Activated T-cell treated with anti-CD3 and anti-CD28 coated beads for 48 hours (primary cell): Measurements from ENCODE around the gene ATP1A3.
"Not testable (repeated sequence)": the region's sequence is repeated elsewhere in the genome, so short reads cannot be mapped to it uniquely, and the experiment has no call there.

Source experiments
- DNase-seq: peaks from one replicate; pipeline ENCODE4 v3.0.0-alpha.2; 2020; ENCODE audit warnings: low read depth

Gene ATP1A3

GRCh38 chr19:42010245-42011126 is 16.5 kb upstream of the ATP1A3 start:
- DNase-seq = no peak

- DNase-seq = no peak
These were observed 12.5 kb upstream of the ATP1A3 start for GRCh38 chr19:42006569-42006968.

- DNase-seq = no peak
These were observed 11.5 kb upstream of the ATP1A3 start for GRCh38 chr19:42005504-42005903.

- no peak for DNase-seq
These were observed 9.7 kb upstream of the ATP1A3 start for GRCh38 chr19:42003506-42004294.

- no peak for DNase-seq
These were observed 5.8 kb upstream of the ATP1A3 start for GRCh38 chr19:41999878-42000208.

- DNase-seq = peak; percentile 26
These were observed 5.2 kb upstream of the ATP1A3 start for GRCh38 chr19:41999071-41999877.

GRCh38 chr19:41998246-41999020 is 4.4 kb upstream of the ATP1A3 start:
- DNase-seq = peak; percentile 55

GRCh38 chr19:41997851-41998229 is 3.8 kb upstream of the ATP1A3 start:
- DNase-seq = no peak

- DNase-seq = peak; percentile 46
These were observed 3.3 kb upstream of the ATP1A3 start for GRCh38 chr19:41997121-41997850.

- DNase-seq = no peak
These were observed 2.1 kb upstream of the ATP1A3 start for GRCh38 chr19:41995959-41996797.

GRCh38 chr19:41994994-41995958 is 1.2 kb upstream of the ATP1A3 start:
- DNase-seq = no peak

- DNase-seq = no peak
These were observed 516 bp upstream of the ATP1A3 start for GRCh38 chr19:41994521-41994971.

- DNase-seq = not testable (repeated sequence)
These were observed 2.0 kb downstream of the ATP1A3 start for GRCh38 chr19:41991925-41992569.

GRCh38 chr19:41991025-41991424 is 3.0 kb downstream of the ATP1A3 start:
- no peak for DNase-seq

GRCh38 chr19:41990615-41991014 is 3.4 kb downstream of the ATP1A3 start:
- DNase-seq = no peak

- no peak for DNase-seq
These were observed 4.0 kb downstream of the ATP1A3 start for GRCh38 chr19:41990028-41990427.

- DNase-seq = no peak
These were observed 5.1 kb downstream of the ATP1A3 start for GRCh38 chr19:41988947-41989346.

- no peak for DNase-seq
These were observed 6.7 kb downstream of the ATP1A3 start for GRCh38 chr19:41987141-41987860.
